Cardiac muscle cell (in vitro differentiated cells and primary cell): ENCODE results near the gene ZNF831. TPM values are rescaled to one million over a fixed set of nuclear protein-coding genes. Genes with fewer than 3 reads are reported as not detected.

Experiments
- DNase-seq, 2 donors: peaks; one replicate each; pipeline versions ENCODE4 v3.0.0 to v3.0.0-alpha.2; 2010 to 2017; ENCODE audit warnings: low read depth in 1 of 2, low spot score in 1 of 2
- H3K27ac ChIP-seq: fragments of 200-600 bp; sonication (generic); 2 replicates; pipeline ENCODE4 v1.5.1; 2016
- H3K27me3 ChIP-seq: fragments of 200-600 bp; sonication (generic); 2 replicates; pipeline ENCODE4 v1.6.0; 2016; ENCODE audit warnings: control low read depth
- H3K36me3 ChIP-seq: fragments of 200-600 bp; sonication (generic); 2 replicates; pipeline ENCODE4 v1.5.1; 2016; ENCODE audit warnings: control low read depth
- H3K4me1 ChIP-seq: fragments of 200-600 bp; sonication (generic); 2 replicates; pipeline ENCODE4 v1.8.1; 2017; ENCODE audit warnings: low read depth, mild to moderate bottlenecking, mixed run types
- H3K4me3 ChIP-seq: fragments of 200-600 bp; sonication (generic); 2 replicates; pipeline ENCODE4 v1.5.1; 2016; ENCODE audit warnings: mild to moderate bottlenecking
- H3K9me3 ChIP-seq: fragments of 200-600 bp; sonication (generic); 2 replicates; pipeline ENCODE4 v1.5.1; 2017; ENCODE audit warnings: low read depth, mild to moderate bottlenecking, control low read depth
- CTCF ChIP-seq: IDR thresholded peaks from 2 replicates; pipeline ENCODE4 v1.5.1; 2012; ENCODE audit warnings: low read depth, mild to moderate bottlenecking, low read length
- polyA plus RNA-seq: library from polyadenylated mRNA; unstranded; fragments of >200 nt; fragmentation: Nextera tagmentation; extraction: Ambion mirVana; gene quantifications from 2 replicates; pipeline ENCODE4 v1.2.1, GENCODE V29; 2016
- total RNA-seq: library from RNA; depleted of rRNA; stranded (reverse); fragments of >200 nt; gene quantifications from 2 replicates; pipeline ENCODE4 v1.2.3, GENCODE V29; 2016

Gene ZNF831
- total and polyA plus RNA-seq, 2 experiments from 2014 or later = not detected

GRCh38 chr20:59177266-59178250 is 13.9 kb downstream of the ZNF831 start:
- no peak for DNase-seq
- H3K4me1 ChIP-seq = no peaks in the 10 kb centered on the region
- no peak overlapping the region for H3K27ac ChIP-seq
- TF ChIP-seq CTCF = no peak
- H3K4me3 ChIP-seq = no peak overlapping the region
- no peaks in the 10 kb centered on the region for H3K36me3 ChIP-seq
- H3K27me3 ChIP-seq = no peaks in the 10 kb centered on the region
- no peaks in the 10 kb centered on the region for H3K9me3 ChIP-seq

GRCh38 chr20:59178983-59179595 is 15.5 kb downstream of the ZNF831 start:
- no peak for TF ChIP-seq CTCF
- no peak overlapping the region for H3K4me3 ChIP-seq
- no peaks in the 10 kb centered on the region for H3K4me1 ChIP-seq
- H3K9me3 ChIP-seq = no peaks in the 10 kb centered on the region
- no peak for DNase-seq
- no peaks in the 10 kb centered on the region for H3K27me3 ChIP-seq
- no peaks in the 10 kb centered on the region for H3K36me3 ChIP-seq
- H3K27ac ChIP-seq = no peak overlapping the region

GRCh38 chr20:59179988-59180387 is 16.4 kb downstream of the ZNF831 start:
- H3K4me1 ChIP-seq = no peaks in the 10 kb centered on the region
- H3K36me3 ChIP-seq = no peaks in the 10 kb centered on the region
- DNase-seq = no peak
- no peak overlapping the region for H3K27ac ChIP-seq
- no peak overlapping the region for H3K4me3 ChIP-seq
- H3K9me3 ChIP-seq = no peaks in the 10 kb centered on the region
- no peak for TF ChIP-seq CTCF
- H3K27me3 ChIP-seq = no peaks in the 10 kb centered on the region

- no peaks in the 10 kb centered on the region for H3K36me3 ChIP-seq
- no peaks in the 10 kb centered on the region for H3K4me1 ChIP-seq
- H3K4me3 ChIP-seq = no peak overlapping the region
- peaks cover 2% of the 10 kb centered on the region for H3K27me3 ChIP-seq
- TF ChIP-seq CTCF = no peak
- H3K9me3 ChIP-seq = no peaks in the 10 kb centered on the region
- H3K27ac ChIP-seq = no peak overlapping the region
- no peak for DNase-seq
Observed at GRCh38 chr20:59181936-59182335, 18.3 kb downstream of the ZNF831 start.

GRCh38 chr20:59182401-59183044 is 18.9 kb downstream of the ZNF831 start:
- Histone ChIP-seq H3K27ac (no peak overlapping the region), H3K36me3 (no peaks in the 10 kb centered on the region)

More at GRCh38 chr20:59182401-59183044, 18.9 kb downstream of the ZNF831 start:
- no peak for DNase-seq
- Histone ChIP-seq H3K4me3 (no peak overlapping the region), H3K27me3 (peaks cover 2% of the 10 kb centered on the region), H3K4me1 (no peaks in the 10 kb centered on the region), H3K9me3 (no peaks in the 10 kb centered on the region)
- TF ChIP-seq CTCF = no peak
